HG03103 (cell line): ENCODE data around the gene TAF9B.
"Not testable (repeated sequence)": the region's sequence is repeated elsewhere in the genome, so short reads cannot be mapped to it uniquely, and the experiment has no call there.

Experiments
- ATAC-seq: cut with Tn5 transposase; IDR thresholded peaks from one replicate; pipeline ENCODE4 v1.9.1; 2021; ENCODE audit warnings: low read depth; ENCODE audit not compliant: unreplicated experiment

Gene TAF9B, protein sequence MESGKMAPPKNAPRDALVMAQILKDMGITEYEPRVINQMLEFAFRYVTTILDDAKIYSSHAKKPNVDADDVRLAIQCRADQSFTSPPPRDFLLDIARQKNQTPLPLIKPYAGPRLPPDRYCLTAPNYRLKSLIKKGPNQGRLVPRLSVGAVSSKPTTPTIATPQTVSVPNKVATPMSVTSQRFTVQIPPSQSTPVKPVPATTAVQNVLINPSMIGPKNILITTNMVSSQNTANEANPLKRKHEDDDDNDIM

DNA sequence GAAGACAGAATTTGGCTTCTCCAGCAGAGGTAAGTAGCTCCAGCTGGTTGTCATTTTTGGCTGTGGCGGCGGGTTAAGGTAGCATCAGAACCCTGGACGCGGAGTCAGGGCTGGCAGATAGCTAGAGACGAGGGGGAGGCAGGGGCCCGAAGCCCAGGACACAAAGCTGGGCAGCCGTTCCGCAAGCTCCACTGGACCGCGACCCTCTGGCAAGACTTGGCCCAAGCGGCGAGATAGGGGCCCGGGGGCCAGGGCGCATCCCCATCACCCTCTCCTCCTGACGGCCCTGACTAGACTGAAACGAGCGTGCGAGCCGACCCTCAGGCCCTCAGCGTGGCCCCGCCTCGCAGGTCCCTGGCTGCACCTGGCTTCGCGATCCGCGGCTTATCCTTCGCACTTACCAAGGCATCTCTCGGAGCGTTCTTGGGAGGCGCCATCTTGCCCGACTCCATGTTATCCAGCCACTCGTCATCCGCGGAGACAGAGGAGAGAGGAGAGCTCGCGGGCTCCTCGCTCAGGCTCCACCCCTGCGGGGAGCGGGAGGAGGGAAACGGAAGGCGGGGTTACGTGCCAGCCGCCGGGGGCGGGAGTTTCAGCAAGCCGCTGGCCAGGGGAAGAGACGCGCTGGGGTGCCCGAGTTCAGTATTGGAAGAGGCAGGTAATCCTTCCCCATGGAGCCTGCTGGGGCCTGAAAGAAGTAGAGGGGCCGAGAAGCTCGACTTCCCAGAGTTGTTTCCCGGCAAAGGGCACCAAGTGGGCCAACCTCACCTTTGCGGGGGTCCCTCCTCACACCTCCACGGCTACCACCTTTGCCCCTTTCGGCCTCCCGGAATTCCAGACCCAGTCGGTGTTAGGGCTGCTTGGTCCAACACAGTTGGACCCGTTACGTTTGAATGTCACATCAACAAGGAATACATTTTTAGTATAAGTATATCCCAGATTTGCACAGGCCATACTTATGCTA lies at the start of gene TAF9B:
TSS of gene TAF9B (minus strand) at position 491 of the 964 bp plus-strand sequence. CDS start at position 452, 39 bp downstream.
- ATAC-seq = peak; percentile 95

DNA sequence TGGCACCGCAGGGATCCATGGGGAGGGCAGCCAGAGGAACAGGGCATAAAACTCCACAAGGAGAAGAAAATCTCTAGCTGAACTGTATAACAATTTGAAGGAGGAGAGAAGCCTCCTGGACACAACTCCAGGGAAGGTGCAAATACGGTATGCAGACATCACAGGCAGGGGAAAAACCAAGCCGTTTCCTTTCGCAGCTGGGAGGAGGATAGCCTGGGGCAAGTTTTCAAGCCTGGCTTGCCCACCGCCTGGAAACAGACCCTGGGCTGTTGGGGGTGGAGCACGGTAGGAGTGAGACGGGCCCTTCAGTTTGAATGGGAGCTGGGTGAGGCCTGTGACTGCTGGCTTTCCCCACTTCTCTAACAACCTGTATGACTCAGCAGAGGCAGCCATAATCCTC lies 43.4 kb upstream of the TAF9B start:
- no peak for ATAC-seq

DNA sequence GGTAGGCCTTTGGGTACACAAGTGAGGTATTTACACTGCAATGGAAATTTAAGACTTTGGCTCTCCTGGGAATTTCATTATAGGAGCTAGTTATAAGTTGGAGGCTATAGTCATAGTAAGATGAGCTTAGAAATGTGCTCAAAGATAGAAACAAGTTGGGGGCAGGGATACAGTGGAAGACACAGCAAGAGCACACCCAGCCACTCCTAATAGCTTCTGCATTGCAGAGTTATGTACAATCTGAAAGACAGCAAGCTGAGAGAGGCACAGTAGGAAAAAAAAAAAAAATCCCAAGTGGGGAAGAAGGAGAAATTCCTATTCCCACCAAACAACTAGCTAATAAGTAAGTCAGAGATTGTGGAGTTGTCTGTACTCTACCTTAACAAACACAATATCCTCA lies 41.9 kb upstream of the TAF9B start:
- no peak for ATAC-seq

DNA sequence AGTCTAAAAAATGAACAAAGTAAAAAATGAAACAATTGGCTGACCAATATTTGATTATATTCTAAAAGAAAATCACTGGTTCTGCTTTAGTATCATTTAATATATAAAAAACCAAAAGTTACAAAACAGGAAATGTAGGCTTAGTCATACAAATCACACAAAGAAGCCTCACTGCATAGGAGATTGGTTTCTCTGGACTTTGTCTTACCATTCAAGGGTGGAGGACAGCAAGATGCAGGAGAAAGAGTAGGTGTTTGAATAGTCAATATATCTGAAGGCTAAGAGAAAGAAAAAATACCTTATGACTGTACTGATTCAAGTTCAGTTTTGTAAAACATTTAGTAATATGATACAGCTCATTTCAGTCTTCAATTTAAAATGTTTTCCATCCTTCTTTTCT lies 28.6 kb upstream of the TAF9B start:
- no peak for ATAC-seq

DNA sequence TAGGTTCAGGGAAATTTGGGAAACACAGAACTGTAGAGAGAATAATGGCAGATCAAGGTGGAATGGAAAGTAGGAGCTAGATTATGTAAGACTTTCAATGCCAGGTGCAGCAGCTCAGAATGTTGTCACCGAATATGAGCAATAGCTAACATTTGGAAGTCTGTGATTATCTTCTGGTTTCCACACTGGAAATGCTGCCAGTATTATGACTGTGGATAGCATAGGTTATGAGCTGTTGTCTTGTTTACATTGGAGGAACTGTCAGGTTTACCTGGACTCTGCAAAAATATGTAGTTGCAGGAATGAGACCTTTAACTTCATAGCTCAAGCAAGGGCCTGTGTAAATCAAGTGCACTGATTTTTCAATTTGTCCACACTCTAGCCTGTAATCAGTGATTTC lies 26.0 kb upstream of the TAF9B start:
- ATAC-seq = no peak

DNA sequence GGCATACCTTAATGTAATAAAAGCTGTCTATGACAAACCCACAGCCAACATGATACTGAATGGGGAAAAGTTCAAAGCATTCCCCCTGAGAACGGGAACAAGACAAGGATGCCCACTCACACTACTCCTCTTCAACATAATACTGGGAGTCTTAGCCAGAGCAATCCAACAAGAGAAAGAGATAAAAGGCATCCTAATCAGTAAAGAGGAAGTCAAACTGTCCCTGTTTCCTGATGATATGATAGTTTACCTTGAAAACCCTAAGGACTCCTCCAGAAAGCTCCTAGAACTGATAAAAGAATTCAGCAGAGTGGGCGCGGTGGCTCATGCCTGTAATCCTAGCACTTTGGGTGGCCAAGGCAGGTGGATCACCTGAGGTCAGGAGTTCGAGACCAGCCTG lies 23.7 kb upstream of the TAF9B start:
- not testable (repeated sequence) for ATAC-seq

DNA sequence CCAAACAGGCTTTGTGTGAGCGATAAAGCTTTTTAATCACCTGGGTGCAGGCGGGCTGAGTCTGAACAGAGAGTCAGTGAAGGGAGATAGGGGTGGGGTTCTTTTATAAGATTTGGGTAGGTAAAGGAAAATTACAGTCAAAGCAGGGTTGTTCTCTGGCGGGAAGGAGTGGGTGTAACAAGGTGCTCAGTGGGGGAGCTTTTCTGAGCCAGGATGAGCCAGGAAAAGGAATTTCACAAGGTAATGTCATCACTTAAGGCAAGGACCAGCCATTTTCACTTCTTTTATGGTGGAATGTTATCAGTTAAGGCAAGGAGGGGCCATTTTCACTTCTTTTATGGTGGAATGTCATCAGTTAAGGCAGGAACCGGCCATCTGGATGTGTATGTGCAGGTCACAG lies 21.3 kb upstream of the TAF9B start:
- ATAC-seq = not testable (repeated sequence)

DNA sequence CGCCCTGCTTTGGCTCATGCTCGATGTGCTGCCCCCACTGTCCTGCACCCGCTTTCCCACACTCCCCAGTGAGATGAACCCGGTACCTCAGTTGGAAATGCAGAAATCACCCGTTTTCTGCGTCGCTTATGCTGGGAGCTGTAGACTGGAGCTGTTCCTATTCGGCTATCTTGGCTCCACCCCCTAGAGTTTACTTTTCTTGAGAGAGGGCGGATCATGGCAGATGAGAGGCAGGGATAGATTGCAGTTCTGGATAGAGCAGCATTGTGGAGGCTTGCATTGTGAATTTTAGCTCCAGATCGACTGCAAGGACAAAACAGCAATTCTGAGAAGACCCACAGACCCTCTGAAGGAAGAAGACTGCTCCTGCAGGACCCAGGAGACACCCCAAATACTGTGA lies 18.4 kb upstream of the TAF9B start:
- not testable (repeated sequence) for ATAC-seq

DNA sequence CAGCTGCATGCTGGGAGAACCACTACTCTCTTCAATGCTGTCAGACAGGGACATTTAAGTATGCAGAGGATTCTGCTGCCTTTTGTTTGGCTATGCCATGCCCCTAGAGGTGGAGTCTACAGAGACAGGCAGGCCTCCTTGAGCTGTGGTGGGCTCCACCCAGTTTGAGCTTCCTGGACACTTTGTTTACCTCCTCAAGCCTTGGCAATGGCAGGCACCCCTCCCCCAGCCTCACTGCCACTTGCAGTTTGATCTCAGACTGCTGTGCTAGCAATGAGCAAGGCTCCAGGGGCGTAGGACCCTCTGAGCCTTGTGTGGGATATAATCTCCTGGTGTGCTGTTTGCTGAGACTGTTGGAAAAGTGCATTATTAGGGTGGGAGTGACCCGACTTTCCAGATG lies 17.9 kb upstream of the TAF9B start:
- not testable (repeated sequence) for ATAC-seq

DNA sequence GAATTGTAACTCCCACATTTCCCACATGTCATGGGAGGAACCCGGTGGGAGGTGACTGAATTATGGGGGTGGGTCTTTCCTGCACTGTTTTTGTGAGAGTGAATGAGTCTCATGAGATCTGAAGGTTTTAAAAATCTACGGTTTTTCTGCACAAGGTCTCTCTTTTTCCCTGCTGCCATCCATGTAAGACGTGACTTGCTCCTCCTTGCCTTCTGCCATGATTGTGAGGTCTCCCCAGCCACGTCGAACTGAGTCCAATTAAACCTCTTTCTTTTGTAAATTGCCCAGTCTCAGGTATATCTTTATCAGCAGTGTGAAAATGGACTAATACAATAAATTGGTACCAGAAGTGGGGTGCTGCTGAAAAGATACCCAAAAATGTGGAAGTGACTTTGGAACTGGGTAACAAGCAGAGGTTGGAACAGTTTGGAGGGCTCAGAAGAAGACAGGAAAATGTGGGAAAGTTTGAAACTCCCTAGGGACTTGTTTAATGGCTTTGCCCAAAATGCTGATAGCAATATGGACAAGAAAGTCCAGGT lies 7.6 kb upstream of the TAF9B start:
- ATAC-seq = not testable (repeated sequence)

DNA sequence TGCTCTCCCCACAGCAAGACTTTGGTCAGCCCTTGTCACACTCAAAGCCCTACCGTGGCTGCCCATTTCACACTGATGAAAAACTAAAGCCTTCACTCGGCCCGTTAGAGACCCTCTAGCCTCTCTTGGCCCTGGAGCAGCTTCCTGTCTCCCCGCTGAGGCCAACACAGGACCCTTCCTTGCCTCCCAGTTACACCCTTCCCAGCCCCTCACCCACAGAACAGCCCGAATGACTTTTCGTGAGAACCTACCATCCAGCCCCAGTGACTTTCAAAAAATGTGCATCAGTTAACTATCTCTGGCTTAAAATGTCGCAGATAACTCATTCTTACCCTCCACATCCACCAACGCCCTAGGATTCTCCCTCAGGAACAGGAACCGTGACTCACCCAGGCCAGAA lies 756 bp upstream of the TAF9B start:
- no peak for ATAC-seq

DNA sequence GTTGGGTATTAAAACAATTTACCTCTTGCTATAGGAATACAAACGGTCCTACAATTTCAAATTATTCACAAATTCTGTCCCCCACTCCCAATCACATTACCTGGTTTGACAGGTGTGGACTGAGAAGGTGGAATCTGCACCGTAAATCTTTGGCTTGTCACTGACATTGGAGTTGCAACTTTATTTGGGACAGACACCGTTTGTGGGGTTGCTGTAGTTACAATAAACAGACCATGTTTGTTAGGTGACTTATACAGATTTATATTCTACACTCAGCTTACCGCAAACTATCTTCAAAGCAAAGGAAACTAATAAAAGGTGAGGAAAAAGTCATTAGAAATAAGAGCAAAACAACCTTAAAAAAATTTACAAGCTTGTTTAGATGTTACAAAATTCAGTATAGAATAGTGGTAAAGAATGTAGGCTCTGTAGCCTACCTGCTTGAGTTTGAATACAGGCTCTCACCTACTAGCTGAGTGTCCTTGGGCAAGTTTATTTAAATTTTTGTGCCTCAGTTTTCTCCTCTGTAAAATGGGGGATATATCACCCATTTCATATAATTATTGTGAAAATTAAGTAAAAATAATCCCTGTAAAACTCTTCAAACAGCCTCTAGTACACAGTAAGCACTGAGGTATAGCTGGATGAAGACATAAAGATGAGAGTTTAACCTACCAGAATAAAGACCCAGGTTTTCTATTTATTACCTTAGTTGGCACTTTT lies 6.1 kb downstream of the TAF9B start:
- ATAC-seq = no peak

DNA sequence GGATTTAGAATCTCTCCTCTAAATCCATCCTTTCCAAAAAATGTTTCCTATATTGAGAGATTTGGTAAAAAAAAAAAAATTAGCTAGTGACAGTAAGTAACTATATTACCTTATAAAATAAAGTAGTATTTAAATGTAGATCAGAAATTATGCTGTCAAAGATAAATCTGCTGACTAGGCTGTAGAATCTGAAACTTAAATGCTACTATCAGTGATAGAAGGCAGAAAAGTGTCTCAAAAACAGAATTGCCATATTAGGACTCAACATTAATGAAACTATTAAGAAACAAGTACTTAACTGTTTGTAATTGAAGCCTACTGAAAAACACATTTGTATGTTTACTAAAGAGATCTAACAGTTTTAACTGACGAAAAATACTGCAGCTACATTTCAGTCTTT lies 8.3 kb downstream of the TAF9B start:
- no peak for ATAC-seq

DNA sequence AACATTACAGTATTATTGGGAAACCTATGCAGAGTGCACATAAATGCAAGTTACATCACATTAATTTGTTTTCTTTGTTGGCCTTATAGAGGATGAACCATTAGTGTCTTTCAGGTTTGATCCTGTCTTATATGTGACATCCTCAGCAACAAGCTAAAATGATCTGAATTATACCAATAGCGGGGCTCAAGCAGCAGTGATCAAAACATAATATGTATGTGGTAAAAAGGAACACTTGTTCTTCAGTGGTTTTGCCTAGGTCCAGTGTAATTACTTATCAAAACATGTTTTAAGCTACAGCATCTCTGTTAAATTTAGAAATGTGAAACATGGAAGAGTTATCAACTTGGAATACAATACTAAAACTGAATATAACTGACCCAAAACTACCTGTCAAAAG lies 9.1 kb downstream of the TAF9B start:
- ATAC-seq = no peak

DNA sequence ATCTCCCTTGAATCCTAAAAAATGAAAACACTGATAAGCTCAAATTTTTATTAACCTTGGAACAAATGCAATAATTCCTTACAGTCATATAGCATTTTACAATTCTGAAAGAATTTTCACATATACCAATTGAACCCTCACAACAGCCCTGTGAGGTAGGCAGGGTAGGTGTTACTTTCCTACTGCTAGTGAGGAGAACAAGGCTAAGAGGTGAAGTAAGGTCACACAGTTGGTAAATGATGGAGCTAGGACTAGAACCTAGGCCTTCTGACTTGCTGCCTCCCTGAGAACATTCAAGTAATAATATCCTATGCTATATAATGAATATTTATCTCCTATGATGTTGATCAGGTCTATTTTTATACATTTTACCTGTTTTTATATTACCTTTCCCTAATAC lies 9.7 kb downstream of the TAF9B start:
- no peak for ATAC-seq

DNA sequence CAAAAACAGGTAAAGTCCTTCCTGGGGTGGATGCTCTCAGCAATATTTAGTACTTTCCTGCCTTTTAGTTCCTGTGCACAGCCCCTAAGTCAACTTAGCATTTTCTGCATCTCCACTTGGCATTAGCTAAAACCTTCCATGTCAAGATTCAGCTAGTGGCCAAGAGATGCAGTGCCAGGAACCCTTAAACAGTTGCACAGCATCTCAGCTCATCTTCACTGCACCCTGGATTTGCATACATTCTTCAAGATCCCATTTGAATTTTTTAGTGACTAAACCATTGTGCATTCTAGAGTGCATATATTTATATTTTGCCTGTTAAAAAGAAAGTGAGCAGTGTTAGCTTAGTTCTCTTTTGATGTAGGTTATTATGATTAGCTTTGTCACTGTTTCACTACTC lies 13.7 kb downstream of the TAF9B start:
- ATAC-seq = not testable (repeated sequence)

DNA sequence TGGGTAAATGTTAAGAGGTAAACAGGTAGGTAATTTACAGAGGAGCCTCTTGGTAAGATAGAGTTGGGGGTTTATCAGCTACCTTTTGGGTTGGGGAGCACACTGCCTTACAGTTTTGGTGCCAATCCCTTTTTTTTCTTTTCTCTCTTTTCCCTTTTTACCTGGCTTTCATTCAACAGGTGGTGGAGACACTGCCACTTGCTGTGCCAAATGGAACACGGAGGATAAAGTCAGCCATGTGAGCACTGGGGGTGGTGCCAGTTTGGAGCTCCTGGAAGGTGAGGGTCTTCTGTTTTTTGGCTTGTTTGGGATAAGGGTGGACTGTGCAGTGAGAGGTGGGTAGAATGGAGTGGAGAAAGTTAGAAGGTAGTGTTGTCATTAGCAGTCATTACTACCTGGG lies 14.3 kb downstream of the TAF9B start:
- ATAC-seq = no peak

DNA sequence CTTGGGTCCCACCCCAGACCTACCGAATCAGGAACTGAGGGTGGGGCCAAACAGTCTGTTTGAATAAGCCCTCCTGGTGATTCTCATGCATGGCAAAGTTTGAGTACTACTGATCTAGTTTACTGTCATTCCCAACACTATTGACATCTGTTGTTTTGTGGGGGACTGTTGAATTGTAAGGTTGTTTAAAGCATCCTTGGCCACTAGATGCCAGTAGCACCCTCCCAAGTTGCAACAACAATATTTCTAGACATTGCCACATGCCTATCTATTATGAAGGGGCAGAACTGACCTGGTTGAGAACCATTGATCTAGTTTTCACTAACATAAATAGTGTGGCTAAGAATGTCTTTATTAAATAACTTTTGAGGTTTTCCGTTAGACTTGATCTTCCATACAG lies 15.1 kb downstream of the TAF9B start:
- no peak for ATAC-seq

DNA sequence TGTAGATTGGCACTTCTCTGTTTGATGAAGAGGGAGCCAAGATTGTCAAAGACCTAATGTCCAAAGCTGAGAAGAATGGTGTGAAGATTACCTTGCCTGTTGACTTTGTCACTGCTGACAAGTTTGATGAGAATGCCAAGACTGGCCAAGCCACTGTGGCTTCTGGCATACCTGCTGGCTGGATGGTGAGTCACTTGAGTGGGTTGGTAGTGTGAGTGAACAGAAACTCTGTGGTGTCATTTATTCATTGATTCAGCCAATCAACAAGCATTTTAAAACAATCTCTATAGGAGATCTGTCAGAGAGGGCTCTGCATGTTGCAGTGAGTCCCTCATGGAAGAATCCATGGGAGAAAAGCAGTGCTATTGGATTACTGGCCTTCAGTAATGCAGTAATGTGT lies 16.3 kb downstream of the TAF9B start:
- no peak for ATAC-seq

DNA sequence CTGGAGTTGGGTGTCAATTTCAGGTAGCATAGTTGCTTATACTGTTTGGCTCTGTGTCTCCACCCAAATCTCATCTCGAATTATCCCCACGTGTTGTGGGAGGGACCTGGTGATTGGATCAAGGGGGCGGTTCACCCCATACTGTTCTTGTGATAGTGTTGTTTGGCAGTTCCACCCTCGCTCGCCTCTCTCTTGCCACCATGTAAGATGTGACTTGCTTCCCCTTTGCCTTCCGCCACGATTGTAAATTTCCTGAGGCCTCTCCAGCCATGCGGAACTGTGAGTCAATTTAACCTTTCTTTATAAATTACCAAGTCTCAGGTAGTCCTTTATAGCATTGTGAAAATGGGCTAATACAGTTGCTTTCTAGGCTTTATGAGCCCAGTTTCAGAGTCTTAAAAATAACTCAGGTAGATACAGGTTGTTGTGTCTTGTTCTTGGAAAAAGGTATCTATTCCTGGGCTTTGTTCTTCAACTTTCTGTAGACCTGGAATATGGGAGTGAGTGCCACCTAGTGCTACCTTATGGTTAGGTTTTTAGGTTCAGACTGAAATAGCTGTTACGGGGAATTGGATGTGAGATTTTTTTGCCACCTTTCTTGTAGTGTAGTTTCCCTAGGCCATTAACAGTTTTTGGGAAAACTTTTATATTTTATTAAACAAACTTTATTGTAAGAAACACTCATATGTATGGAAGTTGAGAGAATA lies 19.8 kb downstream of the TAF9B start:
- no peak for ATAC-seq
